PC-3 (cell line): ENCODE data around the gene PITPNM3. TPM values are rescaled to one million over a fixed set of nuclear protein-coding genes. Genes with fewer than 3 reads are reported as not detected.

Experiments used
- ATAC-seq: fragments of 200-7000 bp; cut with Tn5 transposase; 2 replicates; pipeline ENCODE4 v1.9.1; 2020; ENCODE audit warnings: mild to moderate bottlenecking, moderate library complexity
- BruUV-seq: library from RNA; stranded (reverse); fragments of 400-500 nt; replicated peaks from 2 replicates; lab custom pipeline; 2021; lab: Mats Ljungman, UMichigan
- CTCF ChIA-PET: fragments of 300-600 bp; sonication (Branson Sonifier 250); formaldehyde crosslinking; loops from one replicate; lab custom pipeline; 2022; ENCODE audit warnings: antibody characterized with exemption; lab: Charles Lee
- POLR2A ChIA-PET: fragments of 300-600 bp; sonication (Branson Sonifier 250); formaldehyde crosslinking; loops from one replicate; lab custom pipeline; 2022; ENCODE audit warnings: antibody characterized with exemption; ENCODE audit not compliant: unreplicated experiment; lab: Charles Lee
- DNase-seq: peaks from one replicate; pipeline ENCODE4 v3.0.0-alpha.2; 2015
- H2AFZ ChIP-seq: fragments of 300-600 bp; sonication (generic); 2 replicates; pipeline ENCODE4 v1.6.0; 2016; ENCODE audit warnings: antibody characterized with exemption, low read length
- H3F3A ChIP-seq: fragments of 300-600 bp; sonication (generic); one replicate; pipeline ENCODE4 v1.6.0; 2017; ENCODE audit warnings: antibody characterized with exemption, low read length, control low read depth, mild to moderate bottlenecking; ENCODE audit not compliant: unreplicated experiment
- H3K27ac ChIP-seq: fragments of 300-600 bp; sonication (generic); 2 replicates; pipeline ENCODE4 v1.5.1; 2016; ENCODE audit warnings: mild to moderate bottlenecking, low read length
- H3K27me3 ChIP-seq: fragments of 300-600 bp; sonication (generic); 2 replicates; pipeline ENCODE4 v1.6.1; 2016; ENCODE audit warnings: low read length, mixed read lengths
- H3K36me3 ChIP-seq: fragments of 300-600 bp; sonication (generic); 2 replicates; pipeline ENCODE4 v1.6.1; 2016; ENCODE audit warnings: low read depth, mixed run types, low read length, mixed read lengths
- H3K4me1 ChIP-seq: fragments of 300-600 bp; sonication (generic); 2 replicates; pipeline ENCODE4 v1.5.1; 2016; ENCODE audit warnings: low read length; ENCODE audit not compliant: insufficient read depth
- H3K4me2 ChIP-seq: fragments of 300-600 bp; sonication (generic); 2 replicates; pipeline ENCODE4 v1.6.0; 2016; ENCODE audit warnings: low read length
- H3K4me3 ChIP-seq: fragments of 300-600 bp; sonication (generic); 2 replicates; pipeline ENCODE4 v1.5.1; 2016; ENCODE audit warnings: mild to moderate bottlenecking, low read length, mixed read lengths
- H3K79me2 ChIP-seq: fragments of 300-600 bp; sonication (generic); 2 replicates; pipeline ENCODE4 v1.6.1; 2017; ENCODE audit warnings: low read length, mixed read lengths
- H3K9ac ChIP-seq: fragments of 300-600 bp; sonication (generic); 2 replicates; pipeline ENCODE4 v1.6.0; 2016; ENCODE audit warnings: mild to moderate bottlenecking, low read length
- H3K9me2 ChIP-seq: fragments of 300-600 bp; sonication (generic); replicated peaks from 2 replicates; pipeline ENCODE4 v1.6.1; 2016; ENCODE audit warnings: mixed run types, low read length, mixed read lengths
- H3K9me3 ChIP-seq: fragments of 300-600 bp; sonication (generic); 2 replicates; pipeline ENCODE4 v1.6.1; 2016; ENCODE audit warnings: low read length, mixed read lengths
- H4K20me1 ChIP-seq: fragments of 300-600 bp; sonication (generic); 2 replicates; pipeline ENCODE4 v1.6.1; 2016; ENCODE audit warnings: low read length, mixed read lengths
- CTCF ChIP-seq: fragments of 300-600 bp; sonication (generic); conservative IDR thresholded peaks from 2 replicates; pipeline ENCODE4 v1.5.1; 2017; ENCODE audit warnings: antibody characterized with exemption, low read depth, mild to moderate bottlenecking, low read length
- EZH2 ChIP-seq: fragments of 300-600 bp; sonication (generic); IDR thresholded peaks from one replicate; pipeline ENCODE4 v1.6.1; 2017; ENCODE audit warnings: antibody characterized with exemption, mild to moderate bottlenecking, low read length; ENCODE audit not compliant: unreplicated experiment
- EZH2phosphoT487 ChIP-seq: fragments of 300-600 bp; sonication (generic); IDR thresholded peaks from 2 replicates; pipeline ENCODE4 v1.6.1; 2018; ENCODE audit warnings: mild to moderate bottlenecking, antibody characterized with exemption, low read length, borderline replicate concordance
- intact Hi-C: fragments of 100-400 bp; cut with micrococcal nuclease; formaldehyde crosslinking; loops from 2 replicates; pipeline ENCODE4 v1.9.0; 2023
- total RNA-seq: library from RNA; depleted of rRNA; stranded (reverse); fragments of >200 nt; gene quantifications from 2 replicates; pipeline ENCODE4 v1.2.3, GENCODE V29; 2014

PITPNM3 gene
- total RNA-seq, 1 experiment from 2014 or later = 7.1 TPM

DNA sequence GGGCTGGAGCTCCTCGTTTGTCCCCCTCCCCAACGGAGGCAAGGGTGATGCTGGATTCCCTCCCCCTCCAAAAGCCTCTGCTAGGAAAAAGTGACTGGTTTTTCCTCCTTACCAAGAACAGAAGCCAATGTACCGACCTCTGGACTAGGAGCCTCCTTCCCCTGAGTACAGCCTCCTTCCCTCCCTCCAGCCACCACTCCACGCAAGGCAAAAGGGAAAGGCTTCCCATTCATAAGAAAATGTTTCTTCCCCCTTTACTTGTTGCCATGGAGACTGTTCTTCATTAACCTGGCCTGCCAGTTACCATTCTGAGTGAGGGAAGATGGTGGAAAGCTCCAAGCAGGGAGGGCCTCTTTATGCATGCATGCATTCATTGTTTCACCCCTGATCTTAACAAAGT lies 116.4 kb downstream of the PITPNM3 start:
- H4K20me1 ChIP-seq = no peaks in the 10 kb centered on the region
- TF ChIP-seq EZH2phosphoT487 (no peak), EZH2 (no peak), CTCF (no peak)
- H3K4me3 ChIP-seq = no peak overlapping the region
- H3F3A ChIP-seq = no peaks in the 10 kb centered on the region
- DNase-seq (no peak), ATAC-seq (no peak)
- H2AFZ ChIP-seq = no peak overlapping the region
- peaks cover 6% of the 10 kb centered on the region for H3K79me2 ChIP-seq
- no TSS peak for BruUV-seq
- no peaks in the 10 kb centered on the region for H3K9me3 ChIP-seq
- no peak overlapping the region for H3K9ac ChIP-seq
- no peaks in the 10 kb centered on the region for H3K9me2 ChIP-seq
- H3K4me1 ChIP-seq = peaks cover 11% of the 10 kb centered on the region
- H3K27me3 ChIP-seq = no peaks in the 10 kb centered on the region
- ChIA-PET POLR2A (no interaction called here), CTCF (no interaction called here)
- H3K4me2 ChIP-seq = no peak overlapping the region
- intact Hi-C loops = no loop called here
- H3K36me3 ChIP-seq = no peaks in the 10 kb centered on the region
- H3K27ac ChIP-seq = no peak overlapping the region

- Histone ChIP-seq H3K4me1 (no peaks in the 10 kb centered on the region), H3K27me3 (no peaks in the 10 kb centered on the region), H3K9ac (no peak overlapping the region), H2AFZ (no peak overlapping the region), H4K20me1 (no peaks in the 10 kb centered on the region), H3K36me3 (no peaks in the 10 kb centered on the region), H3K4me2 (no peak overlapping the region), H3K4me3 (no peak overlapping the region), H3F3A (no peaks in the 10 kb centered on the region), H3K9me2 (no peaks in the 10 kb centered on the region), H3K27ac (no peak overlapping the region), H3K9me3 (no peaks in the 10 kb centered on the region), H3K79me2 (no peaks in the 10 kb centered on the region)
- no peak for DNase-seq
- TF ChIP-seq CTCF (no peak), EZH2 (no peak), EZH2phosphoT487 (no peak)
- no TSS peak for BruUV-seq
- intact Hi-C loops = no loop called here
- CTCF ChIA-PET = no interaction called here
- no peak for ATAC-seq
- POLR2A ChIA-PET = no interaction called here
These were observed 118.4 kb downstream of the PITPNM3 start for GRCh38 chr17:6437956-6438355.

DNA sequence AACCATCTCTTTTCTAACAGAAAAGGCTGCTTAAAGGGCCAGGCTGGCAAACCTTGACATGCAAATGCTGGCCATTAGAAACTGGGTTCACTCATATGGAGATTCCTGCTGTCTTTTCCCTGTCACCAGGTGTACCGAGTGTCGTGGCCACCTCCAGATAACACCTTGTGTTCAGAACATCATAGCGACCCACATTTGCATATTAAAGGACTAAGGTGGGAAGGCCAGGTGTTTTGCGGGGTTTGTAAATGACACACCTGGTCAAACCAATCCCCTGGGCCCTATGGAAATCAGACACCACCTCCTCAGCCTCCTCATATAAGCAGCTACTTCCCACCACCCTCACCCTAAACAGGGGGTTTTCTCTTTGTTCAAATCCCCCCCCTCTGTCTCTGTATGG lies 118.9 kb downstream of the PITPNM3 start:
- no peaks in the 10 kb centered on the region for H3K79me2 ChIP-seq
- no peak overlapping the region for H3K4me2 ChIP-seq
- H3K4me3 ChIP-seq = no peak overlapping the region
- no peak for DNase-seq
- CTCF ChIA-PET = interaction anchor here (0.6 kb wide), 1 partner anchor 775 kb away, joined by 3 read pairs; no protein-coding TSS in a partner anchor
- no peak for ATAC-seq
- intact Hi-C loops = no loop called here
- no peaks in the 10 kb centered on the region for H4K20me1 ChIP-seq
- no peak overlapping the region for H3K9ac ChIP-seq
- H2AFZ ChIP-seq = no peak overlapping the region
- no peaks in the 10 kb centered on the region for H3K9me2 ChIP-seq
- no peaks in the 10 kb centered on the region for H3F3A ChIP-seq
- no peaks in the 10 kb centered on the region for H3K4me1 ChIP-seq
- H3K27me3 ChIP-seq = no peaks in the 10 kb centered on the region
- POLR2A ChIA-PET = no interaction called here
- BruUV-seq = no TSS peak
- H3K36me3 ChIP-seq = no peaks in the 10 kb centered on the region
- TF ChIP-seq CTCF (no peak), EZH2phosphoT487 (no peak), EZH2 (no peak)
- H3K27ac ChIP-seq = no peak overlapping the region
- H3K9me3 ChIP-seq = no peaks in the 10 kb centered on the region
